Measurements from ENCODE around the gene CNGB1. TPM values are rescaled to one million over a fixed set of nuclear protein-coding genes. Genes with fewer than 3 reads are reported as not detected.
"Not testable (repeated sequence)": the region's sequence is repeated elsewhere in the genome, so short reads cannot be mapped to it uniquely, and the experiment has no call there.

Gene CNGB1
- total RNA-seq, 1 experiment from 2014 or later, result not detected

- no peak for DNase-seq (ENCODE audit: low spot score)
These were observed 41.7 kb downstream of the CNGB1 start for GRCh38 chr16:57929250-57929649.

GRCh38 chr16:57926041-57926440, 44.9 kb downstream of the CNGB1 start:
- no peak for DNase-seq (ENCODE audit: low spot score)

GRCh38 chr16:57925310-57925709, 45.6 kb downstream of the CNGB1 start:
- DNase-seq (ENCODE audit: low spot score), result no peak

GRCh38 chr16:57924514-57924913, 46.4 kb downstream of the CNGB1 start:
- DNase-seq (ENCODE audit: low spot score), result no peak

- no peak for DNase-seq (ENCODE audit: low spot score)
These were observed 47.1 kb downstream of the CNGB1 start for GRCh38 chr16:57923841-57924240.

GRCh38 chr16:57923418-57923817, 47.5 kb downstream of the CNGB1 start:
- no peak for DNase-seq (ENCODE audit: low spot score)

- no peak for DNase-seq (ENCODE audit: low spot score)
These were observed 50.1 kb downstream of the CNGB1 start for GRCh38 chr16:57920880-57921229.

GRCh38 chr16:57920215-57920879, 50.6 kb downstream of the CNGB1 start:
- no peak for DNase-seq (ENCODE audit: low spot score)

GRCh38 chr16:57918994-57919393, 51.9 kb downstream of the CNGB1 start:
- DNase-seq (ENCODE audit: low spot score), result no peak

GRCh38 chr16:57918444-57918843, 52.5 kb downstream of the CNGB1 start:
- DNase-seq (ENCODE audit: low spot score), result no peak

- not testable (repeated sequence) for DNase-seq (ENCODE audit: low spot score)
These were observed 53.0 kb downstream of the CNGB1 start for GRCh38 chr16:57917929-57918328.

GRCh38 chr16:57917489-57917888, 53.4 kb downstream of the CNGB1 start:
- DNase-seq (ENCODE audit: low spot score), result not testable (repeated sequence)

- DNase-seq (ENCODE audit: low spot score), result peak; percentile 78
These were observed 54.0 kb downstream of the CNGB1 start for GRCh38 chr16:57916735-57917438.

GRCh38 chr16:57915811-57916488, 55.0 kb downstream of the CNGB1 start:
- no peak for DNase-seq (ENCODE audit: low spot score)

GRCh38 chr16:57915267-57915666, 55.7 kb downstream of the CNGB1 start:
- DNase-seq (ENCODE audit: low spot score), result no peak

- no peak for DNase-seq (ENCODE audit: low spot score)
These were observed 56.4 kb downstream of the CNGB1 start for GRCh38 chr16:57914244-57915173.

- DNase-seq (ENCODE audit: low spot score), result no peak
These were observed 58.2 kb downstream of the CNGB1 start for GRCh38 chr16:57912529-57913260.

- DNase-seq (ENCODE audit: low spot score), result no peak
These were observed 59.2 kb downstream of the CNGB1 start for GRCh38 chr16:57911743-57912142.

- DNase-seq (ENCODE audit: low spot score), result no peak
These were observed 60.2 kb downstream of the CNGB1 start for GRCh38 chr16:57910696-57911095.

- no peak for DNase-seq (ENCODE audit: low spot score)
These were observed 62.4 kb downstream of the CNGB1 start for GRCh38 chr16:57908409-57908987.
